GM19099 (cell line): ENCODE measurements around the gene PRAMEF12.
"Not testable (repeated sequence)": the region's sequence is repeated elsewhere in the genome, so short reads cannot be mapped to it uniquely, and the experiment has no call there.

Experiments used
- POLR2A ChIP-seq: IDR thresholded peaks from 3 replicates; pipeline ENCODE4 v1.6.1; 2011; ENCODE audit warnings: low read depth; ENCODE audit not compliant: insufficient read length; ENCODE audit errors: extremely low read depth

PRAMEF12 gene

DNA sequence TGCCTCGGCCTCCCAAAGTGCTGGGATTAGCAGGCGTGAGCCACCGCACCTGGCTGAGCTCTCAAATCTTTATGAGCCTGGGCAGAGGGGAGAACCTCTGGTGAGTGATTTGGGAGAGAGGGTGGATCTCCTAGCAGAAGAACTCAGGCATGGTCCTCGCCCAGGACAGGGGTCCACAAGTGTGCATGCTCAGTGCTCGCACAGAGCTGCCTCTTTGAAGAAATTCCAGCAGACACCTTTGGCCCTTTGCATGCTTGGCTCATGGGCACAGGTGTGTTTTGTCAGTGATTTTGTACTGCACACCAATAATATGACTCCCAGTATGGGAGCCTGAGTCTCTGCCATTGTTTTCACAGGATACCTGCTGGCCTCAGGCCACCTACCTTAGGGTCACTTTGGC lies 11.8 kb upstream of the PRAMEF12 start:
- TF ChIP-seq POLR2A, result no peak

DNA sequence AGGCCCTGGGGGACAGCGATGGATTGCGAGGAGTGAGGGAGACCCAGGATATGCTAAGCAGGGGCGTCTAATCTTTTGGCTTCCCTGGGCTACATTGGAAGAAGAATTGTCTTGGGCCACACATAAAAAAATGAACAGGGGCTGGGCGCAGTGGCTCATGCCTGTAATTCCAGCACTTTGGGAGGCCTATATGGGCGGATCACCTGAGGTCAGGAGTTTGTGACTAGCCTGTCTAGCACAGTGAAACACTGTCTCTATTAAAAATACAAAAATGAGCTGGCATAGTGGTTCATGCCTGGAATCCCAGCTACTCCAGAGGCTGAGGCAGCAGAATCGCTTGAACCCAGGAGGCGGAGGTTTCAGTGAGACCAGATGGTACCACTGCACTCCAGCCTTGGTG lies 10.8 kb upstream of the PRAMEF12 start:
- TF ChIP-seq POLR2A, result no peak

DNA sequence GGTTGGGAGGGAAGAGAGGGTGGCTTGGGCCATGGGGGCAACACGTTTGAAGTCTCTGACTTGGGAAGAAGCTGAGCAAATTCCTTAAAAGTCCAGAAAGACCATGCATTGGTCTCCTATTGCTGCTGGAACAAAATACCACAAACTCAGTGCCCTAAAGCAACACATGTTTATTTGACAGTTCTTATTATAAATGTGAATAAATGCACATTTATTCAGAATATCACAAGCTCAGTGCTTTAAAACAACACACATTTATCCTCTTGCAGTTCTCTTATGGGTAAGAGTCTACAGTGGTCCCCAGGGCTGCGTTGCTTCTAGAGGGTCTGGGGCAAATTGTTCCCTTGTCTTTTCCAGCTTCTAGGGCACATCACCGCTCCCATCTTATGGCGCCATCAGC lies 10.1 kb upstream of the PRAMEF12 start:
- TF ChIP-seq POLR2A, result no peak

DNA sequence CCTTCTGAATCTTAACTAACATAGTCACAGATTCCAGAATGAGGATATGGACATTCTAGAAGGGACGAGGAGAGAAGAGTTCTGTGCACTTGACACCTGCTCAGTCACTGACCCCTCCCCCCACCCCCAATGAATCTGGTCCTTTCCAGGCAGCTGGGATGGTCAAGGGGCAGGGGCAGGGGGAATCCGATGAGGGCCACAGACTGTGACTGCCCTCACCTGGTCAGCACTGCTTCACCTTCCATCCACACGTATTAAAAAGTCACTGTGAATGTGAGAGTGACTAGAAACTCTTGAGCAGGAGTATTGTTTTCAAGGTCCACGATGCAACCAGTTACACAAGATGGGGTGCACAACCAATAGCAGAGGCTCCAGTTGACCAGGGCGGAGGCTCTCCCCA lies 9.5 kb upstream of the PRAMEF12 start:
- no peak for TF ChIP-seq POLR2A

DNA sequence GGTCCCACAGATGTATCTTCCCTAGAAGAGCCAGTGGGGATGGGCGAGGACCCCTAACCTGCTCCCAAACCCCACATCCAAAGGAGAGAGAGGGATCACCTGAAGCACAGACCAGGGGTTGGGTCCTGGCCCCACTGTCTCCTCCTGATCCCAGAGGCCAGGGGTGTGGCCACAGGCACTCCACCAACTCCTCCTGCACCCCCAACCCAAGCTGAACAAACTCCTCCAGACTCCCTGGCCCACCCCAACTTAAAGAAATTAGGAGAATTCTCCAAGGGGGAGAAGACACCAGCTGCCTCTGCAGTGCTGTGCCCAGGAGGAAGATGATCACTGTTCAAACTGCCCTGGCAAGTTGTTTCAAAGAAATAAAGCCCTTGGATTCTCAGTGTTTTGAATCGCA lies 4.5 kb upstream of the PRAMEF12 start:
- no peak for TF ChIP-seq POLR2A

DNA sequence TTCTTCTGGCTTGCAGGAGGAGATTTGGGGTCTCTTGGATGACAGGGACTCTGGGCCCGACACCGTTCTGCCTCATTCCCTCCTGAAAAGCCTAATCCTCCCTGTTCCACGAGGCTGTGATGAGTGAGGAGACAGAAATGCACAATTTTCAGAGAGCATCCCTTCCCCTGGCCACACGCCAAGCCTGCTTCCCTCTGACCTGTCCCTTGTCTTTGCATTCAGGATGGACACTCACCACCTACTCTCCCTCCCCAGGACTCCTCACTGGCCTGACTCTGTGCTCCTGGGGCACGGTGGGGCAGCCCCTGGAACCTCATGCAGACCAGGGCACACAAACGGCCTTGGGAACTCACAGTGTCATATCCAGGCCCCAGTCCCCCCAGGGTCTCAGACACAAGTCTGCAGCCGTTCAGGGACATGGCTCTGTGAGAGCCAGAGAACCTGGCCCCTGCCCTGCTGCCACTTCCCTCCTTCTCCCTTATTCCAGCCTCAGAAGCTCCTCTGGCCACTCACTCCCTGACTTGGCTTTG lies 3.5 kb upstream of the PRAMEF12 start:
- TF ChIP-seq POLR2A, result no peak

DNA sequence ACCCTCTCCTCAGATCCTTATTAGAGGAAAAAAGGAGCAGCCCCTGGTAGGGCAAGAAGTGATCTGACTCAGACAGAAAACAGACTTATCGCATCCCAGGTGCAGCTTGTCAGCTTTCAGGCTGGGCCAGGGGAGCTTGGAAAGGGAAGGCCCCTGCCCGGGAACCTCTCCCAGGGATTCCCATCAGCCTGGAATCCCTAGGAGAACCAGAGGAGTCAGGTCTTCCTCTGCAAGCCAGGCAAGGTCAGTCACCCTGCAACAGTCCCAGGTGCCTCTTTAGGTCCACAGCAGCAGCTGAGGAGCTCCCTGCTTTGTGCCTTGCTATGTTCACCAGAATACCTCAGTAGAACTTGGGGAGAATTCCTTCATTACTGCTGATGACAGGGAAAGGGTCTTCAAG lies 2.9 kb upstream of the PRAMEF12 start:
- TF ChIP-seq POLR2A, result no peak

DNA sequence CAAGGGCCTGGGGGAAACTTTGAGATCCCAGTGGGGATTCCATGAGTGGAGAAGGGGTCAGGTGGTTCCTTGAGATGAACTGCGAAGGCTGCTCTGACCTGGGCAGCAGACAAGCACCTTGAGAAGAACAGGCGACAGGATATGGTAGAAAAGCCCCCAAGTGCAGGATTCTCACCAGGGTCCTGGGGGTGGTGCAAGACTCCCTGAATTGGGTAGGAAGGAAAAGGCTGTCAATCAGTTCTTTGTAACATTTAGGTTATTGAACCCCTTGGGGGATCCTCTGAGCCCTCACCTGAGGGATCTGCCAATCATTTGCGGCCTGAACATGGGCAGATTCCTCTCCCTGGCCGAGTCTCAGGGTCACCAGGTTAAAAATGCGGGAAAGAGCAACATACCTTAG lies 2.4 kb upstream of the PRAMEF12 start:
- no peak for TF ChIP-seq POLR2A

DNA sequence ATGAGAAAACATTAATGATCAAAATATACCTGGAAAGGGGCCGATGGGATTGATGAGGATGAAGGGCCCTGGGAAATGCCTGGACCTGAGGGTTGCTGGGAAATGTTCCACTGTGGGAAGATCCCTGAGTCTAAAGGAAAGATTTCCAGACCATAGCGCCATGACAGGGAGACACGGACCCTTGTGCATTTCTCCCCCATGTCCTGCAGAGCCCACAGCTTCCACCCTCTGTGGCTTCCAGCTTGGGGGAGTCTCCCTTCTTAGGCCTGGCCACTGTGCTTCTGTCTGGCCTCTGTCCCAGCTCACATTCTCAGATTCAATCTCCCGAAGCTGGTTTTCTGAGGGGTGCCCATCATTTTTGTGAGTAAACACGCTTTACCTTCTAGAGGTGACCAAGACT lies 1.0 kb upstream of the PRAMEF12 start:
- TF ChIP-seq POLR2A, result no peak

DNA sequence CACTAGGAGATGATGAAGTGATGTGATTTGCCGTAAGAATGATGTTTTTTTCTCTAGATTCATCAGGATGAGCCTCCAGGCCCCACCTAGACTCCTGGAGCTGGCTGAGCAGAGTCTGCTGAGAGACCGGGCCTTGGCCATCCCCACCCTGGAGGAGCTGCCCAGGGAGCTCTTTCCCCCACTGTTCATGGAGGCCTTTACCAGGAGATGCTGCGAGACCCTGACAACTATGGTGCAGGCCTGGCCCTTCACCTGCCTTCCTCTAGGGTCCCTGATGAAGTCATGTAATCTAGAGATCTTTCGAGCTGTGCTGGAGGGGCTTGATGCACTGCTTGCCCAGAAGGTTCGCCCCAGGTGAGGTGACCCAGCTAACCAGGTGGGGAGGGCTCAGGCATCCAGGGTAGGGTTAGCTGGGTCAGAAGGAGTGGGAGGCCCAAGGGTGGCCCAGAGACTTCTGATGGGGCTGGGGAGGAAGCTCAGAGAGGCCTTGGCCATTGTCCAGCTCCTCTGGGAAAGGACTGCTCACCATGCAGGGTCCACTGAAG lies 1.3 kb downstream of the PRAMEF12 start:
- no peak for TF ChIP-seq POLR2A

DNA sequence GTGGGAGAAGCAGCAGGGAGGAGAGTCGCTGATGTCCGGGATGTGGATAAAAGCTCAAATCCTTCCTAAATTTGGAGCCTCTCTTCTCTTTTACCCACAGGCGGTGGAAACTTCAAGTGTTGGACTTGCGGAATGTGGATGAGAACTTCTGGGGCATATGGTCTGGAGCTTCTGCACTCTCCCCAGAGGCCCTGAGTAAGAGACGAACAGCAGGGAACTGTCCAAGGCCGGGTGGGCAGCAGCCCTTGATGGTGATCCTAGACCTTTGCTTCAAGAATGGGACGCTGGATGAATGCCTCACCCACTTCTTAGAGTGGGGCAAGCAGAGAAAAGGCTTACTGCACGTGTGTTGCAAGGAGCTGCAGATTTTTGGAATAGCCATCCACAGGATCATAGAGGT lies 1.9 kb downstream of the PRAMEF12 start:
- TF ChIP-seq POLR2A, result no peak

DNA sequence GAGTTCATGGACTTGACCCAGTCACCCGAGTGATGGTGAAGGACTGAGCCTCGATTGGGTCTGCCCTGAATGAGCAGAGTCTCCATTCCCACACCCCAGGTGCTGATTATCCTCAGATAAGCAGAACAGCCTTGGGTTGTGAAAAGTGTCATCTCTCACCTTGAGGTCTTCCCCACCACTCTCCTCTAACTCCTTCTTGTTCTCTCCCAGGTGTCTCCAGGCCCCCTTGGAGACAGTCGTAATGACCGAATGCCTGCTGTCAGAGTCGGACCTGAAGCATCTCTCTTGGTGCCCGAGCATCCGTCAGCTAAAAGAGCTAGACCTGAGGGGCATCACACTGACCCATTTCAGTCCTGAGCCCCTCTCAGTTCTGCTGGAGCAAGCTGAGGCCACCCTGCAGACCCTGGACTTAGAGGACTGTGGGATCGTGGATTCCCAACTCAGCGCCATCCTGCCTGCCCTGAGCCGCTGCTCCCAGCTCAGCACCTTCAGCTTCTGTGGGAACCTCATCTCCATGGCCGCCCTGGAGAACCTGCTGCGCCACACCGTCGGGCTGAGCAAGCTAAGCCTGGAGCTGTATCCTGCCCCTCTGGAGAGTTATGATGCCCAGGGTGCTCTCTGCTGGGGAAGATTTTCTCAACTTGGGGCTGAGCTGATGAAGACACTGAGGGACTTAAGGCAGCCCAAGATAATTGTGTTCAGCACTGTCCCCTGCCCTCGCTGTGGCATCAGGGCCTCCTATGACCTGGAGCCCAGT lies 3.4 kb downstream of the PRAMEF12 start:
- TF ChIP-seq POLR2A, result no peak

DNA sequence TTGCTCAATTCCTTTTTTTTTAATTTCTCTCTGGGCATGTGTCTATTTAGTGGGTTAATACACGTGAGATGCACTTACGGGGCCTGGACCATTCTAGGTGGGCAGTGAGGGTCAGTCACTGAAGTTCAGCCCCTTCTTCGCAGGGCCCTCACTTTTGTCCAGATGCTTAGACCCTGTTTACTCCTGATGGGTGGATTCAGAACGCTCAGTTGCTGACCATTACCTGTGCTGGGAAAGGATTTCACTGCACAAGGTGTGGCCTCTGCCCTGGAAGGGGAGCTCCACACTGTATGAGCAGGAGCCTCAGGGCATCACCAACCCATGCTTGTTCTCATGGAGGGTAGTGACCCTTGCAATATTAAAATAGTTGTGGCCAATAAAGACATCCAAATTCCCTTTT lies 4.5 kb downstream of the PRAMEF12 start:
- no peak for TF ChIP-seq POLR2A

DNA sequence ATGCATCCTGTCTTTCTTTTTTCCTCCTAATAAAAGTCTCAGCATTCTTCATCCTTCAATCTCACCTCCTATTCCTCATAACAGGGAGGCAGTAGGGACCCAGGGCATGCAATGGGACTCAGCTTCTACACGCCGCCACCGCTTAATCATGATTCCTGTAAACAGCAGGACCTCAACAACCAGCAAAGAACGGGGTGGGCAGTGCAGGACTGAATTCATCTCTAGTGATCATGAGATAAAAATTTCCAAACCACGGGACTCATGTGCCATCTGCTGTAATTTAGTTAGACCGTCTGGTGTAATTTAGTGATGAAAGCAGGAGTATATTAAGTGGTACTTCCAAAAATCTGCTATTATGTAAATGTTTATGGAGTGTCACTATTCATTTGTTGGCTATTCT lies 5.4 kb downstream of the PRAMEF12 start:
- TF ChIP-seq POLR2A, result no peak

DNA sequence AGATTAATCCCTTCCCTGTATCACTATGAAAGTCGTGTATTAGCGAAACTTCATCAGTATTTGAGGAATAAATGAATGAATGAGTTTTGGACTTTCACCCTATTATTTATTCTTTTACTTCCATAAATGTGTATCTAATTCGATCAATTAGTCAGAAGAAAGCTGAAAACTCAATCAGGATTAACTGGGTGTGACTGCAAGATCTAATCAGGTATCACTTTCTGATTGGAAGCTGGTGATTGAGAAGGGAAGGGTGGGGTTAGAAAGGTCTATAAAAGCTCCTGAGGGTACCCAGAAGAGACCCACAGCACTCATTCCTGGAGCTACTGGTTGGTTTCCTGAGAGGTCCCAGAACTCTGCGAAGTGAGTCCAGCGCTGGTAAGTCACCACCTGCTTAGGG lies 17.6 kb downstream of the PRAMEF12 start, which contains the start of gene PRAMEF1:
Gene PRAMEF1 (plus strand): TSS at position 301 of the 400 bp plus-strand sequence. CDS start 1,831 bp downstream, outside the sequence.
- not testable (repeated sequence) for TF ChIP-seq POLR2A

DNA sequence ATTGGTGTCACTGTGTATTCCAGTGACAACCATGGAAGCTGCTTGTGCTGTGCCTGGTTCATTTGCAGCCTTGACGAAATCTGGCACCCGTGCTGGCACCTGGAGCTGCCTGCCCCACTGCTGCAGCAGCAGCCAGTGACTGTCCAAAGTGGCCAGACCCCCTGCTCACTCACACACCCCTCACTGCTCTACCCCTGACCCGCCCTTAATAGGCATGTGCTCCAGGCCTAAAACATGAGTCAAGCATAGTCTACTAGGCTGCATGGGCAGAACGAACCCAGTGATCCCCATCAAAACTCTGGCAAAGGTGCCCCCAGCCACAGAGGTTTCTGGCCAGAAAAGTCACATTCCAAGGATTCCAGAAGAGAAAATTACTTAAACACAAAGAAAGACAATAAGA lies 25.4 kb downstream of the PRAMEF12 start:
- no peak for TF ChIP-seq POLR2A
